Endometrial microvascular endothelial cells (primary cell): Measurements from ENCODE around the gene CRYGN. TPM values are rescaled to one million over a fixed set of nuclear protein-coding genes. Genes with fewer than 3 reads are reported as not detected.

Source experiments
- in situ Hi-C: cut with HindIII; loops from 2 replicates; pipeline ENCODE4 v1.10.0; 2017; ENCODE audit warnings: low sequenced_read_pairs, low pct_unique_long_range_greater_than_20kb; ENCODE audit errors: inconsistent ontology term
- total RNA-seq: library from RNA; depleted of rRNA; stranded (reverse); fragments of >200 nt; gene quantifications from one replicate; pipeline ENCODE4 v1.2.3, GENCODE V29; 2015; ENCODE audit errors: inconsistent ontology term

The CRYGN gene
- total RNA-seq, 1 donor from 2014 or later = not detected

DNA sequence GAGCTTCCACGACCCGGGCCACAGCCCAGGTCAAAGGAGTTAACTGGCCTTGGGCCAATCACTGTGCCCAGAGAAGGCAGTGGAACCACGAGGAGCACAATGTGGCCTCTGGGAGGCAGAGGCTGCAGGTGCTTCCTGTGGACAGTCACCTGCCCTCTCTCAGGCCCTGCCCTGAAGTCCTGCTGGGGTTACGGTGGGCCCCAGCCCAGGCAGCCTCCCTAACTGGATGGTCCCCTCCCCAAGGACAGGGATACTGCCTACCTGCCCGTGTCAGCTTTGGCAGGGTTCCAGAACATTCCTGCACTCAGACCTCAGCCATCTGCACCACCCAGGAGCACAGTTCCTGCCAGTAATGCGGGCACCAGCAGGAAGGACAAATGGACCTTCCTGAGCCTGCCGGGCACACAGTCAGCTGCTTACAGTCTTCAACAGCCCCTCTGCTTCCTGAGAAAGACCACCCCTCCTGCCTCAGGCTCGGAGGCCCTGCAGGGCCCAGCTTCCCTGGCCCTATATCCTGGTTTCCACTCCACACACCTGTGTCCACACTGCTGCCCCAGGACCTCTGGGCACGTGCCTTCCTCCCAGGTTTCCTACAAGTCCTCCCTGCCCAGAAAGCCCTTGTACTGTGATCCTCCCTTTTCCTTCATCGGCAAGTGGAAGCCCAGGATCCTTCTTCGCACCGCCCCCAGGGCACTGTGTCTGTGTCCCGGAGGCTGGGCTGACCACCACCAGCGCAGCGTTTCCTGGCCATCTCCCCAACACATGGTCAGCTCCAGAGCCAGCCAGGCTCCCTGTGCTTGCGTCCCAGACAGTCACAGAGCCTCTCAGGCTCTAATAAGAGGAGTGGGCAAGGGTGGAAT lies 53.4 kb downstream of the CRYGN start:
- in situ Hi-C loops = no loop called here

DNA sequence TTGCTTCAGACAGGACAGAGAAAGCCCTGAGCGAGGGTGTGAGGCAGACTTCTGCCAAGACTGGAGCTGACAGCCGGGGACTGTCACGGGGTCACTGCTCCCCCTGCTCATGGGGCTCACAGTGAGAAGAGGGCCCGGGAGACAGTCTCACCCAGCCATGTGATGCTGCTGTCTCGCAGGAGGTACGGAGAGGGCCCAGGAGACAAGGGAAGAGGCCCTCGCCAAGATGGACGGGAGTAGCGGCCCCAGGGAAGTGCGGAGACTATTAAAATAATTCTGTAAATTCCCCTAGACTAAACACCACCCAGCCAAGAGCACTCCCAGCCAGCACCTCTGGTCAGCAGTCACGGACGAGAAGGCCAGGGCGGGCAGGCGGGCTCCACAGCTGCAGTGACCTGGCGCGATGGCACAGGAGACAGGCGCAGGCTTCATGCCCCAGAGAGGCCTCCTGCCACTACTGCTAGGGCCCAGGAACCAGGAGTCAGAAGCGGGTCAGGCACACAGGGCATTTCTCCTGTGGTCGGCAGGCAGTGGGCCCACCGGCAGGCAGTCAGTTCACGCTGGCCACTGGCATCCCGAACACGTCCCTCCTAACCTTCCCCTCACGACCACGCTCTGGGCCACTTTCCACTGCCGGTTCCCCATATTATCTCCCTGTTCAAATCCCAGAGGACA lies 54.2 kb downstream of the CRYGN start:
- in situ Hi-C loops = no loop called here

DNA sequence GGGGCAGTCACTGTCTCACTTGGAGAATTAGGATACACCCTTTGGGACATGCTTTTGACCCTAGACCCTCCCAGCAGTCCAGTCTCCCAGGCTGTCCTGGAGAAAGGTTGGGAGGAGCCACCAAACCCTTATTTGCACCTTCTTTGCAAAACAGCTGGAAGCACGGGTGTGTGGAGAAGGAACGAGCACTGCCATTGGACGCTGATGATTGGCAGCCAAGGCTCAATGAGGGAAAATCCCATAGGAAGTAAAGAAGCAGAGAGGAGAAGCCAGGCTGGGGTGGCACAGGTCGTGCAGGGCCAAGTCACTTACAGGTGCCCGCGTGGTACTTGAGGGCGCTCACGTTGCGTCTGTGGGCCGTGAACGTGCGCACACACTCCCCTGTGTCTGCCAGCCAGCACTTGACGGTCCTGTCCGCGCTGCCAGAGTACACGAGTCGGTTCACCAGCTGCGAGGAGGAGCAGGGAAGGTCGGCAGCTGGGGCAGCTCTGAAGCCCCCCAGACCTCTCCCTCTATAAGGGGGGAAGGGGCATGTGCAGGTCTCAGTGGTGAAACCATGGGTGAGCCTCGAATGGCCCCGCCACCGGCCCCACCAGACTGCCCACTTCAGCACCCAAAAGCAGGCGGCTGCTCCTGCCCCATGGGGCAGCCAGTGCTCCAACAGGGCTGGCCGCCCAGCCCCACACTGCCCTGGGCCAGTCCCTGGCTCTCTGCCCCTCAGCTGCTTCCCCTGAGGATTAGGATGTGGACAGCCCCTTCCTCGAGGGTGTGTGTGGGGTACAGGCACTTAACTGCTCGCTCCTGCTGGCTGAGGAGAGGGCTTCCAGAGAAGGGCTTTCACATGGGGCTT lies 54.9 kb downstream of the CRYGN start:
- in situ Hi-C loops = no loop called here

GRCh38 chr7:151384352-151384697 lies 55.6 kb downstream of the CRYGN start:
- in situ Hi-C loops = no loop called here

DNA sequence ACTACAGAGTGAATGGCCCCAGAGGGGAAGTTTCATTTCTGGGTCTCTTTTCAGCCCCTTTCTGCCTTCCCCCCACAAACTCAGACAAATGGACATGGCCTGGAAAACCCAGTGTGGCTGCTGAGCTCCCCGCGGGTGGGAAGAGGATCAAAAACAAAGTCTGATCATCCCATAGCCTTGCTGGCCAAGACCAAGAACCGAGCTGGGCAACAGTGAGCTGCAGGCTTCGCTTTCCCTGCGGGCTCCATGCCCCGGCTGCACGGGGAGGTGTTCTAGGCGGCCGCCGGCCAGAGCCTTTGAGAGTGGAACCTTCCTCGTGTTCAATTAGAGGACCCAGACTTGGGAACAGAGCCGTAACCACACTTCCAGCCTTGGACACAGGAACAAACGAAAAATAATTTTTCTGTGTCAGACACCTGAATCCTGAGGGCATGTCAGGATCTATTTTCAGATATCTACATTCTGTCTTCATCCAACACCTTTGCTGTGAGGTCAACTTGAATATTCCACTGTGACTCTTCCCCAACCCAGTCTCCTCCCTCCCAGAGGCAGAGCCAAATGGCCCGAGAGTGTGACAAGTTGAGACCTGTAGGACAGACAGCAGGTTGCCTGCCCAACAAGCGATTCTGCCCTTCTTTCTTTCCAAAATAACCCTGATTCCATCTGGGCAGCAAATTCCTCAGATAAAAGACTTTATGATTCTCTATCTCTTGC lies 56.1 kb downstream of the CRYGN start:
- in situ Hi-C loops = no loop called here

GRCh38 chr7:151382079-151382885 lies 57.7 kb downstream of the CRYGN start:
- in situ Hi-C loops = no loop called here

- in situ Hi-C loops = no loop called here
Measured at GRCh38 chr7:151381348-151382078, 58.4 kb downstream of the CRYGN start.

DNA sequence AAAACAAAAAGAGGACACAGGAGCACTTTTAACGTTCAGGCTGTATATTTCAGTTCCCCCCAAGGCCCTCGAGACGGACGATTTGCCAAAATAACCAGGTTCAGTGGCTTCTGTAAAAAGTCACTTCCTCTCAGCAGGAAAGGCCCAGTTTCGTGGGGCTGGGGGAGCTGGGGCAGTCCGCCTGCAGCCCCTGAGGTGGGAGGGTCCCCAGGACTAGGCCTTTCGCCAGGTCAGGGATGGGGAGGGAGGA lies 58.9 kb downstream of the CRYGN start:
- in situ Hi-C loops = no loop called here

DNA sequence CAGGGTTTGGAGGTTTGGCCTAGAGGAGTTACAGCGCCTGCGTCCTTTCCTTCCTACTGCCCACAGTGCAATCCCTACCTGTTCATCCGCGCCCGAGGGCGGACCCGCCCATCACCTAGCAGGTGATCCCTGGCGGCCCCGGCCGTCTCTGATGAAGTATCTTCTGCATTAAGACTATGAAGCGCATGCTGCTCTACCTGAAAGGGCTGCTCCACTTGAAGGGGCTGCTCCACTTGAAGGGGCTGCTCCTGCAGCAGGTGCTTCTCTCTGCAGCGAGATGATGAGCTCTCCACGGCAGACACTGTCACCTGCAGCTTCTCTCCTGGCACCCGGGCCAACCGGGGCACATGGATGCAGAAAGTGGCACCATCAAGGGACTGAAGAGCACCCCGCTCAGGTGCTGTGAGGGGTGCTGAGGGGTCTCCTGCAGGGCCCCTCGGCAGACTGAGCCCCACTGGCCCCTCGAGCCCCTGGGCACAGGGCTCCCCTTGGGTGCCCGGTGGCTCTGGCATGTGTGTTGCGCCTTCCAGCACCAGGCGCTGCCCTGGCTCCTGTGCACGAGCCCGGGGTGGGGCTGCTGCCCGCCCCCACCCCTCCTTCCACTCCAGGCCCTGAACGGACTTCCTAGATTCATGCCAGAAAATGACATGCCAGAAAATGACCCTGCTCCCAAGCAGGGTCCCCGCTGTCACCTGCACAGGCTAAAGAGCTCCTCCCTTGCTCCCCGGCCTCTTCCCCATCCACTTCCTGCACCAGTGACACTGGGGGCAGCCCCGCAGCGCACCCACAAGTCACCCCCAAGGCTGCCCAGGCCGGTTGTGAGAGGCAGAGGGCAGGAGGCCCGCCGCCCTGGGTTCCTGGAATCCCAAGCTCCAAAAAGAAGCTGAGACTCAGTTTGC lies 59.5 kb downstream of the CRYGN start:
- in situ Hi-C loops = no loop called here

DNA sequence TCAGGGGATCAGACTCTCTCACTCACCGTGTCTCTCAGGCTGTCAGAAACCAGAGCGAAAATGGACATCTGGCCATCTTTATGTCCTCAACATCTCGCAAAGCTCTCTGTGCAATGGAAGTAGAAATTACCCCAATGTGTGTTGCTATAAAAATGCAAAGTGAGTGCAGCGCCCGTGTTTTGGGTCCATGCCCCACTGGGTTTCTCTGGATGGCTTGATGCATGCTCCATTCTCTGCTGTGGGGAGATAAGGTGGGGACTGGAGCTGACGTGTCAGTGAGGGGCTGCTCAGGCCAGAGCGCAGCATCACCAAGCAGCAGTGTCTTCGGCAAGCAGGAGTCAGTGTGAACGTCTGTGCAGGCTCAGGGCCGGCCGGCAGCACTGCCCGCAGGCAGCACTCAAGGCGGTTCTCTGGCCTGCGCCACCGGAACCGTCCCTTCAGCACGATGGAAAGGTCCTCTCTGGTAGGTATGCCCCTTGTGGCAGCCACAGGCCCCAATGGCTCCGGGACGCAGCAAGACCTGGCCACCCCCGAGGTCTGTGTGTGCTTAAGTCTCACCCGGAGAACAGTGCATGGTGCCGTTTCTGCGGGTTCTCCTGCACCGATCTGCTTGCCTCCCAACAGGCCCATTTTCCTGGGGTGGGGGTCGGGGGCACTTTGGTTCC lies 60.3 kb downstream of the CRYGN start:
- in situ Hi-C loops = no loop called here

DNA sequence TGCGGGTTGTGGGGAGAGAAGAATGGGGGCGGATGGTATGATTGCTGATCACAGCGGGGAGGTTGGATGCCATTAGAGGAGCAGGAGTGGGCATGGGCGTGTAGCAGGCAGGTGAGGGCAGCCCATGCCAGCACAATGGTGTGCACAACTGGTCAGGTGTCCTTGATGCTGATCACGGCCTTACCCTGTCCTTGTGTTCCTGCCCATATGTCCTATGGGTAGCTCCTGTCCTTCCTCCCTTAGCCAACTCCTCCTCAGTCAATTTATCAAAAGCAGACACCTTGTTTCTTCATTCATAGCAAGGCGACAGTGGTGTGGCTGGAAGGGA lies 60.8 kb downstream of the CRYGN start:
- in situ Hi-C loops = no loop called here

Other genes with a start within 250 kb of the CRYGN start
- gene H2BK1, start 229.7 kb downstream of the CRYGN start, total RNA-seq = not detected
- 89.1 TPM for gene ABCF2, start 212.9 kb downstream of the CRYGN start, total RNA-seq
- gene CHPF2, start 207.7 kb downstream of the CRYGN start, total RNA-seq = 70.0 TPM
- 2.9 TPM for gene SMARCD3, start 191.4 kb downstream of the CRYGN start, total RNA-seq
- 30.9 TPM for gene NUB1, start 98.3 kb downstream of the CRYGN start, total RNA-seq
- not detected for gene WDR86, start 30.1 kb downstream of the CRYGN start, total RNA-seq
- gene RHEB, start 79.8 kb upstream of the CRYGN start, total RNA-seq = 115 TPM